HL-60/S4 treated with retinoic acid at 250 ng/mL for 4 days and 3 days (cell line): Measurements from ENCODE around the gene ZNF358.

ENCODE experiments used
- in situ Hi-C: fragments of 300-500 bp; cut with MboI; formaldehyde crosslinking; loops from 2 replicates; pipeline ENCODE4 v1.7.0; 2022; ENCODE audit warnings: low sequenced_read_pairs

ZNF358 gene

DNA sequence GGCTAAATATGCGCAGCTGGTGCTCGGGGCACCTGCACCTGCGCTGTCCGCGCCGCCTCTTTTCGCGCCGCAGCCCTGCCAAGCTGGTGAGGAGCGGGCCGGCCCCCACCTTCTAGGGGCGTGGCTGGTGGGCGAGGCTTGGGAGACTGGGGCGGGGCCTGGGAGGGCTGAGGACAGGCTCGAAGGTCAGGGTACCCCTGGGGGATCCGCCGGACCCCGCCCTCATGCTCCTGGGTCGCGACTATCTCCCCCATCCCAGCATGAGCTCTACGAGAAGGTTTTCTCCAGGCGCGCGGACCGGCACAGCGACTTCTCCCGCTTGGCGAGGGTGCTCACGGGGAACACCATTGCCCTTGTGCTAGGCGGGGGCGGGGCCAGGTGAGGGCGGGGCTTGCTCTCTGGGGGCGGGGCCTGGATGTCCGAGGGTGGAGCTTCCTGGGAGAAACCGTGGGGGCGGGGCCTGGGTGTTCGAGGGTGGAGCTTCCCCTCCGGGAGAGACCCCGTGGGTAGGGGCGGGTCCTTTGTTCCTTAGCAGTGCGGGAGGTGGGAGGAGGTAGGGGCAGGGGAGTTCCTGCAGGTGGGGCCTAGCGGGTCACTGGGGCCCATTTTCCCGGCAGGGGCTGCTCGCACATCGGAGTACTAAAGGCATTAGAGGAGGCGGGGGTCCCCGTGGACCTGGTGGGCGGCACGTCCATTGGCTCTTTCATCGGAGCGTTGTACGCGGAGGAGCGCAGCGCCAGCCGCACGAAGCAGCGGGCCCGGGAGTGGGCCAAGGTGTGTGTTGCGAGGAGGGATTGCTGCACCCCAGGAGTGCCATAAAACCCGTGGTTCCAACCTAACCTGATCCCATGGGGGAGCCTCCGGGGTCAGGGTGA lies 39.3 kb downstream of the ZNF358 start:
- in situ Hi-C loops: no loop called here

DNA sequence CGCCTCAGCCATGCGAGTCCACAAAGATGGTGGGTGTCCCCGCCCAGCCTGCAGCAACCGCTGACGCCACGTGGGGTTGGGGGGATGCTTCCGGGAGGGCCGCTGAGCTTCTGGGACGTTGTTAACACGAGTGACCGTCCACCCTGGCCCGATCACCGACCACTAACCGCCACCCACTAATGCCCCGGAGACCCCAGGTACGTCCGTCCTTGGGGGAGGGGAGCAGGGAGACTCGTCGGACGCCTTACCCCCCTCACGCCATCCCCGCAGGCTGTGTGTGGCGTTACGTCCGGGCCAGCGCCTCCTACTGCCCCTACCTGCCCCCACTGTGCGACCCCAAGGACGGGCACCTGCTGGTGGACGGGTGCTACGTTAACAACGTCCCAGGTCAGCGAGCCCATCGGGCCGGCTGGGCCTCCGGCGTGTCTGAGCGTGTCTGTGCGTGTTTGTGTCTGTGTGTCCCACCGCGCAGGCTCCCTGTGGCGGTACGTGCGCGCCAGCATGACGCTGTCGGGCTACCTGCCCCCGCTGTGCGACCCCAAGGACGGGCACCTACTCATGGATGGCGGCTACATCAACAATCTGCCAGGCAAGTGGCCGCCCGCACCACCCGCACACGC lies 40.9 kb downstream of the ZNF358 start:
- in situ Hi-C loops: no loop called here

DNA sequence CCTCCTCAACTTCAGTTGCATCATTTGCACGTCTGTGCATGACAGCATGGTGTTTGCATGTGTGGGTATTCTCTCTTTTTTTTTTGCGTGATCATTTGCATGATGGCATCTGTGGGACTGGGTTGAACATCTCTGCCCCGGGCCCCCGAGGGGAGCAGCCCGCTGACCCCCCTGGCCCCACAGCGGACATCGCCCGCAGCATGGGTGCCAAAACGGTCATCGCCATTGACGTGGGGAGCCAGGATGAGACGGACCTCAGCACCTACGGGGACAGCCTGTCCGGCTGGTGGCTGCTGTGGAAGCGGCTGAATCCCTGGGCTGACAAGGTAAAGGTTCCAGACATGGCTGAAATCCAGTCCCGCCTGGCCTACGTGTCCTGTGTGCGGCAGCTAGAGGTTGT lies 42.8 kb downstream of the ZNF358 start:
- in situ Hi-C loops: no loop called here

DNA sequence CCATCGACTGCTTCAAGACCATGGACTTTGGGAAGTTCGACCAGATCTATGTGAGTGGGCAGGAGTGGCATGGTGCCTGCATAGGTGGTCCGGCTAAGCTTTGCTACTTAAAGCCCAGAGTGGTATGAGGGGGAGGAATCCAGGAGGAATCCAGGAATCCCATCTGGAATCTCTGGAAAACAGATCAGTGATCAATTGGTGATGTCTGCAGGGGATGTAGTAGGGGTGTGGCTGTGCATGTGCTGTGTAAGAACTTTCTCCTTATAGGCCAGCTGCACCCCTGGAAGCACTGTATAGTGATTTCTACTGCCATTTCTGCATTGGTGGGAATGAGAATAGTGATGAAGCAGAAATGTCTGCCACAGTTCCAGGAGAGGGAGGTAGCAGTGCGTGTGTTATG lies 43.2 kb downstream of the ZNF358 start:
- in situ Hi-C loops: no loop called here

DNA sequence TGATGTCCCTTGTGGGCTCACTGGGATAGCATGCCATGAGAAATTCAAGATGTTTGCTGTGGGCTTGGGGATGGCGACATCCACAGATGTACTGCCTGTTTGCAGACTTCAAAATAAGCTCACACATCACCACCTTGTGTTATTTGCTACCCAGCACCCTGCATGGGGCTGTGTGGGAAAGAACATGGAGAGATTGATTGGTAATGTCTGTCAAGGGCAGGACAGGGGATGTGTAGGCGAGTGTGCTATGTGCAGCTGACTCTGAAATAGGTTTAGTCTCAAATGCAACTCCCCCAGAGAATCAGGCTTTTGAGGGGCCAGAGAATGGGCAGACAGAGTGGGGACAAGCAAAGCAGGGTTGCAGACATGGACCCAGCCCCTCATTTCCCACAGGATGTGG lies 44.4 kb downstream of the ZNF358 start:
- in situ Hi-C loops: no loop called here

DNA sequence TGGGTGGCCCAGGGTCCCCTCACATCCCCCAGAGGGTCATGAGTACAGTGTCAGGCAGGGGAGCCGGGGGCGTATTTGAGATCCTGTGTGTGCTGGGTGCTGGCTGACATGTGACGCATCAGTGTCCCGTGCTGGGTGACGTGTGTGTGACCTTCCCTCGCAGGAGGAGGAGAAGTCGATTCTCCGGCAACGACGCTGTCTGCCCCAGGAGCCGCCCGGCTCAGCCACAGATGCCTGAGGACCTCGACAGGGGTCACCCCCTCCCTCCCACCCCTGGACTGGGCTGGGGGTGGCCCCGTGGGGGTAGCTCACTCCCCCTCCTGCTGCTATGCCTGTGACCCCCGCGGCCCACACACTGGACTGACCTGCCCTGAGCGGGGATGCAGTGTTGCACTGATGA lies 45.4 kb downstream of the ZNF358 start:
- in situ Hi-C loops: no loop called here

DNA sequence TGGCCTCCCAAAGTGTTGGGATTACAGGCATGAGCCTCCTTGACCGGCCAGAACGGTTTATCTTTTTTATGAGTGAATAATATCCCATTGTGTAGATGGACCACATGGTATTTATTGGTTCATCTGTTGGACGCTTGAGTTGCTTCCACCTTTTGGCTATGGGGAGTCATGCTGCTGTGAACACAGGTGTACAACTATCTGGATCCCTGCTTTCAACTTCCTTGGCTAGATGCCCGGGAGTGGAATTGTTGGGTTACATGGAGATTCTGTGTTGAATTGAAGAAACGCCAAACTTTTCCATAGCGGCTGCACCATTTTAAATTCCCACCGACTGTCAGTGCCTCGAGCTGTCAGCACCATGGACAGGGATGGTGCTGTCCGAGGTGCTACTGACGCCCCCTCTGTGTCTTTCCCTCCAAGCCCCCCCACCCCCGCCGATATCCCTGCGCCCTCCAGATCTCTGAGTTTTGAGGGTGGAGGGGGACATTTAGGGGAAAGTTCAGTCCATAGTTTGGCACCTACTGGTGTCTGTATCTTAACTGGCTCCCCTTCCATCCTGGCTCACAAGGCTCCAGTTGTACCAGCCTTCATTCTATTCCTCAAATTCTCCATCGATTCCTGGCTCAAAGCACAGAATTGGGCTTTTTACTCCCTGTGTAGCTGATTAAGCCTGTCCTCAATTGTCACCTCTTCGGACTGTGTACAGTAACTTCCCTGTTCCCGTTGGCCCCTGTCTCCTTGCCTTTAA lies 46.9 kb downstream of the ZNF358 start:
- in situ Hi-C loops: no loop called here

DNA sequence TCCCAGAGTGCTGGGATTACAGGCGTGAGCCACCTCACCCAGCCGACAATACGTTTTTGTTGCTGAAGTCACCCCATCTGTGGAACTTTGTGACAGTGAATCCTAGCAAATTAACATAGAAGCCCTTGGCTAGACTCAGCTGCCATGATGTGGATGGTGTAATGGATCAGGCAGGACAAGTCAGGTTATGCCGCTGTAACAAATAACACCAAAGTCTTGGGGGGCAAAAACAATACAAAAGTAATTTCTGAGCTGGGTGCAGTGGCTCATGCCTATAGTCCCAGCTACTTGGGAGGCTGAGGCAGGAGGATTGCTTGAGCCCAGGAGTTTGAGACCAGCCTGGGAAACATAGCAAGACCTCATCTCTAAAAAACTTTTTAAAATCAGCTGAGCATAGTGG lies 49.0 kb downstream of the ZNF358 start:
- in situ Hi-C loops: no loop called here

DNA sequence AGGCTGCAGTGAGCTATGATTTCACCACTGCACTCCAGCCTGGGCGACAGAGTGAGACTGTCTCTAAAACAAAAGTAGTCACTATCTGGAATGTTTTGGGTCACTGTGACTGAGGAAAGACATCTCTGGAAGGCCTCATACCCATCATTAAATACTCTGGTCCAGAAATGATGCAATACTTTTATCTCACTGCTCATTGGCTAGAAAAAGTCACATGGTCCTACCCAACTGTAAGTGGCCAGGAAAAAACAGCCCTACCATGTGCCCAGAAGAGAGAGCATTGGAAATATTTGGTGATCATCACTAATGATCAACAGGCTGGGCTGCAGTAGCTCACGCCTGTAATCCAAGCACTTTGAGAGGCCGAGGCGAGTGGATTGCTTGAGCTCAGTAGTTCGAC lies 49.4 kb downstream of the ZNF358 start:
- in situ Hi-C loops: no loop called here
